Naive thymus-derived CD8-positive, alpha-beta T cell (primary cell): ENCODE results near the gene GTF3C1. TPM values are rescaled to one million over a fixed set of nuclear protein-coding genes. Genes with fewer than 3 reads are reported as not detected.
A peak's percentile ranks its signal among the peaks of the same experiment; 100 is the strongest.

Experiments used
- ATAC-seq, 2 donors: fragments of 150-1000 bp; cut with Tn5 transposase in 1 of 2; sonication (Bioruptor Pico), chemical (Tn5 transposase) in 1 of 2; 1 replicate in 1 of 2; 2 replicates in 1 of 2; pipeline ENCODE4 v1.10.0; 2021; ENCODE audit warnings: mild to moderate bottlenecking in 2 of 2, moderate library complexity in 2 of 2
- POLR2A ChIA-PET: fragments of 350-600 bp; sonication (Branson Sonifier 250); formaldehyde crosslinking; loops from one replicate; lab custom pipeline; 2021; ENCODE audit warnings: antibody characterized with exemption; lab: Charles Lee
- DNase-seq, 10 donors: peaks; one replicate each; pipeline versions ENCODE4 v3.0.0 to v3.0.0-alpha.2; 2020 to 2022
- H3K27ac Mint-ChIP-seq, 10 donors: one replicate each; pipeline ENCODE4 v1.8.0; 2020 to 2022; ENCODE audit warnings: mild to moderate bottlenecking in 10 of 10, mixed read lengths in 10 of 10, moderate library complexity in 4 of 10, inconsistent platforms in 1 of 10
- H3K27me3 Mint-ChIP-seq, 5 donors: one replicate each; pipeline ENCODE4 v1.8.0; 2021 to 2022; ENCODE audit warnings: mixed read lengths in 5 of 5
- H3K36me3 Mint-ChIP-seq, 3 donors: one replicate each; pipeline ENCODE4 v1.8.0; 2020 to 2022; ENCODE audit warnings: mixed read lengths in 3 of 3, mild to moderate bottlenecking in 2 of 3, inconsistent platforms in 1 of 3
- H3K4me1 Mint-ChIP-seq, 4 donors: one replicate each; pipeline ENCODE4 v1.8.0; 2021 to 2022; ENCODE audit warnings: mixed read lengths in 4 of 4
- H3K4me3 Mint-ChIP-seq, 10 donors: one replicate each; pipeline ENCODE4 v1.8.0; 2020 to 2022; ENCODE audit warnings: mild to moderate bottlenecking in 10 of 10, mixed read lengths in 10 of 10, moderate library complexity in 6 of 10, inconsistent platforms in 1 of 10
- H3K9me3 Mint-ChIP-seq, 9 donors: one replicate each; pipeline ENCODE4 v1.8.0; 2020 to 2022; ENCODE audit warnings: mixed read lengths in 9 of 9, mild to moderate bottlenecking in 3 of 9, inconsistent platforms in 1 of 9, moderate library complexity in 1 of 9
- polyA plus RNA-seq, 3 donors: library from polyadenylated mRNA; unstranded; fragments of 300-500 nt; fragmentation: Illumina TruSeq; gene quantifications; one replicate each; pipeline ENCODE4 v1.2.3, GENCODE V29; 2021
- total RNA-seq, 8 experiments: library from RNA in 2 of 8; stranded (reverse) in 2 of 8; gene quantifications; one replicate each; pipeline ENCODE4 v1.2.3 and lab custom pipeline; 2021 to 2026

Gene GTF3C1
- total and polyA plus RNA-seq, 5 experiments from 2014 or later = 25.8 to 56.6 (median 36.1) TPM

DNA sequence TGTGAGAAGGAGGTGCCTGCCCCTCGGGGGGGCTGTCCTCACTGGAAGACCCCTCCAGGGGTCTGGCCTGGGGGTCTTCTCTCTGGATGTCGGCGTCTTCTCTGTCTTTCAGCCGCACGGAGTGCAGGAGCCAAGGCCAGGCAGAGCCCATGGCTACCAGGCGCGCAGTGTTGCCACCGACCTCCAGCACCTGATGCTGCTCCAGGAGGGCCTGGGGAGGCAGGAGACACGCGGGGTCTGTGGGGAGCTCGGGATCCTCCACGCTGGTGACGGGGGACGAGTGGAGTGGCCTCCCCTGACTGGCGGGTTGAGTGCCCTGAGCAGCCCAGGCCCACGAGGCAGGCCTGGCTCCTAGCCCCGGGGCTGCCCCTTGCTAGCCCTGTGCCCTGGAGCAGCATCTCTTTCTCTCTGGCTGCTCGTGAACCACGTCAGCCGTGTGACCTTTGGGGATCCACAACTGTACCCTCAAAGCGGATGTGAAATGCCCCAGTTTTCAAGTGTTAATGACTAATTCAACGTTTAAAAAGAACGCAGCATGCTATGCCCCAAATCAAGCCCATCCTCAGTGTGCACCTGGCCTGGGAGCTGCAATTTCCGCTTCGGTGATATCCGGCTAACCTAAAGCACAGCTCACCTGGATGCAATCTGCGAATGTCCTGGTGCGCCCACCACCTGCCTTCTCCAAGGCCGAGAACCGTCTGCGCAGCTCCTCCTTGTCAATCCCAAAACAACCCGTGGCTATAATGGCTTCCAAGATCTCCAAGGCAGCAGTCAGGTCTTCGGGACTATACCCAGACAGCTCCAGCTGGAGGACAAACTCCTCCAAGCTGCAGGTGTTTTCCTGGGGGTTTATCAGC lies 84.9 kb downstream of the GTF3C1 start:
- Mint-ChIP-seq H3K4me3 (peak overlapping the region; percentile 4 to 87 (median 47)), H3K9me3 (peaks cover 0 to 4% (median 0%) of the 10 kb centered on the region in 9 donors), H3K27me3 (no peaks in the 10 kb centered on the region), H3K4me1 (peaks cover 21 to 67% (median 52%) of the 10 kb centered on the region in 4 donors), H3K36me3 (peaks cover 5 to 50% (median 50%) of the 10 kb centered on the region in 3 donors), H3K27ac (peak overlapping the region; percentile 82 to 100 (median 98))
- peak in 1 of 10 donors; percentile 35 for DNase-seq
- POLR2A ChIA-PET = interaction anchor here (0.5 to 8.8 kb wide), 16 partner anchors 9 to 298 kb away, joined by 3 to 120 read pairs (median 13); partner anchors contain the start of genes GTF3C1, IL21R, KATNIP and KDM8
- no peak for ATAC-seq

DNA sequence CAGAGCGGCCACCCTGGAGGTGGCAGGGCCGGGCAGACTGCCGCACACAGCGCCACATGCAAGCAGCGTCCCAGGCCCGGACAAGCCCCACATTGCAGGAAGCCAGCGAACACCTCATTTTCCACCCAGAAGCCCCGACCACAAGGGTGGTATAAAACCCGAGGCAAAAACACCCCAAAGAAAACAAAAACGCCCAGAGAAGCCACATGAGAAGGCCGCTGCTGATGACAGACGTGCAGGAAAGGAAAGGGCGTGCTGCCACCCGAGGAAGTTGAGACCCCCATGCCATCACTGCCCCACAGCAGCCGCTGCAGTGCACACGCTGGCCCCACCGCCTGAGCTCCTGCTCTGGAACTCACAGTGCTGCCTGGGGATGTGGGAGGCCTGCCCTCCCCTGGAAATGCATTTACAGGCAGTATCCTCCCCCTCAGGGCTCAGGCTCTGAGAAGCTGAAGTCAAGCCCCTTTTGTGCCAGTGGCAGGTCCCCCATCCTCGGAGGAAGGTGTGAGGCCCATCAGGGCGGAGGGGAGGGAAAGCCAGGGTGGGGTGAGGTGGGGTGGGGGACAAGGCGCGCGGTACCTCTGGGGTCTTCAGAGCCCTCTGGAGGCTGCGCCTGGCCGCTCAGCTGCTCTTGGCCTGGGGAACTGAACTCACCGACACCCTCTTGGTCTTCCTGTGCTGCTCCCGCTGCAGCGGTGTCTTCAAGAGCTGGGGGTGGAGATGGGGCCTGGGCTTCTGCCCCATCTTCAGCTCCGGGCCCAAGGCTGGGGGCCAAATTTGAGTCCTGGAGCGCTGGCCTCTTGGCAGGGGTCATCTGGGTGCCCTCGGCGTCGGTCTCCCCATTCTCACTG lies 85.7 kb downstream of the GTF3C1 start:
- peak overlapping the region; percentile 95 to 100 (median 98) for H3K27ac Mint-ChIP-seq
- peaks cover 25 to 75% (median 59%) of the 10 kb centered on the region in 4 donors for H3K4me1 Mint-ChIP-seq
- peak; percentile 88 to 91 for ATAC-seq
- no peaks in the 10 kb centered on the region for H3K27me3 Mint-ChIP-seq
- peaks cover 0 to 4% (median 0%) of the 10 kb centered on the region in 9 donors for H3K9me3 Mint-ChIP-seq
- H3K36me3 Mint-ChIP-seq = peaks cover 5 to 44% (median 41%) of the 10 kb centered on the region in 3 donors
- POLR2A ChIA-PET = interaction anchor here (0.5 to 8.8 kb wide), 23 partner anchors 9 to 297 kb away, joined by 3 to 120 read pairs (median 8); partner anchors contain the start of genes GTF3C1, IL21R, KATNIP and KDM8
- H3K4me3 Mint-ChIP-seq = peak overlapping the region; percentile 68 to 88 (median 76)
- peak; percentile 42 to 93 (median 79) for DNase-seq

DNA sequence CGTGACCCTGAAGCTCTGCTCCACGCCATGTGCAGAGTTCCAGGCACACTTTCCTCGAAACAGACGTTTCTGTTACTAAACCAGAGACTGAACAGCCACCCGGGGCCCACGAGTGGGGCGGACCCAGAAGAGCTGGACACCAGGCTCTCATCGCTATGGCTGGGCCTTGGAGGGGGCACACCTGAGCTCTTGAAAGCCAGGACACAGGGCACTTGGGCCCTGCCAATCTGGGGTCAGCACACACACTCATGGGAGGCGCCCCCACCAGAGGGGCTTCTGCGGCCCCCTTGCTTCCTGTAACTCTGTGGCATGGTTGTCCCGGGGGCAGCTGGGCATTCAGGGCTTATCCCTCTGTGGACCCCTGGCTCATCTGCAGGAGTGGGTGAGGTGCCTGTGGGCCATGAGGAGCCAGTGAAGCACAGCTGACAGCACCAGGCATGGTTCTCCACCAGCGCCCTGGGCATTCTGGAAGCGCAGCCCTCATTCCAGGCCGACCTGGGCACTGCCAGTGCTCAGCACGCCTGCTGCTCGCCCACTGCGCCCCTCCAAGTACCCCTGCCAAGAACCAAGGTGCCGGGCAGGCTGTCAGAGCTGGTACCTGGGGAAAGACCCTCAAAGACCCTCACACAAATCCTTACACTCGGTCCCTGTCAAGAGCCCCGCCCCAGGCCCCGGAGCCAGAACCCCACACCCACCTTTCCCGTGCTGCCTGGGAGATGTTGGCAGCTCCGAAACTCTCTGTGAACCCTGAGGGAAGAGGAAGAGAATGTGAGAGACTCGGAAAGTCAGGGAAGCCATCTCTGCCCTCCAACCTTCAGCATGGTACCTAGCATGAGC lies 86.6 kb downstream of the GTF3C1 start:
- DNase-seq (no peak), ATAC-seq (no peak)
- Mint-ChIP-seq H3K36me3 (peaks cover 5 to 37% (median 32%) of the 10 kb centered on the region in 3 donors), H3K27me3 (no peaks in the 10 kb centered on the region), H3K9me3 (peaks cover 0 to 4% (median 0%) of the 10 kb centered on the region in 9 donors), H3K4me1 (peaks cover 30 to 79% (median 59%) of the 10 kb centered on the region in 4 donors), H3K27ac (peak overlapping the region; percentile 95 to 100 (median 98)), H3K4me3 (peak overlapping the region; percentile 68 to 88 (median 76))
- POLR2A ChIA-PET = interaction anchor here (0.9 to 8.8 kb wide), 23 partner anchors 8 to 297 kb away, joined by 3 to 120 read pairs (median 8); partner anchors contain the start of genes GTF3C1, IL21R, KATNIP and KDM8

DNA sequence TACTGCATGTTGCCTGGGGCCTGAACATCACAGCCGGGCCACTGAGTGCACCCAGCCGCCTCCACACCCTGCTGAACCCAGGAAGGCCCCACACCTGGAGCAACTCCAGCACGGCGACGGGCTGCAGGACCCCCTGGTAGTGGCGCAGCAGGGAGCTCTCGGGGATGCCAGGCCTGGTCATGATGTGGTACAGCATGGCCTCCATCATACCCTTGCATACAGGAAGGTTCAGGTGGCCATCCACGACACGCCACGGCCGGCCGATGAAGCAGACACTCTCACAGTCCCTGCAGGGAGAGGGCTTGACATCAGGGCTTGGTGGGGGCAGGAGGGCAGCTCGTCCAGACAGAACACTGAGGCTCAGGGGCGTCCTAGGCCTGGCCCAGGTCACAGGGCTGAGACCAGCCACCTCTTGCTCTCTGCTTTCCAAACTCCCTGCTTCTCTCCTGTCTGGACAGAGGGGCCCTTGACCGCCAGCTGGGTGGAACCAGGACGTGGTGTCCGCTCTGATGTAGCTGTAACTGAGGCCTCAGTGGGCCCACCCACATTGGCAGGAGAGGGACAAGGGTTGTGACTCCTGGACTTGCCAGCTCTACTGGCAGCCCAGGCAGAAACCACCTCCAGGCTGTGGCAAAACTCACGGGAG lies 87.4 kb downstream of the GTF3C1 start:
- Mint-ChIP-seq H3K27ac (peak overlapping the region; percentile 95 to 100 (median 98)), H3K4me3 (peak overlapping the region in 5 of 10 donors; percentile 73 to 87 (median 77)), H3K9me3 (peaks cover 0 to 4% (median 0%) of the 10 kb centered on the region in 9 donors), H3K36me3 (peaks cover 5 to 30% (median 24%) of the 10 kb centered on the region in 3 donors), H3K27me3 (no peaks in the 10 kb centered on the region), H3K4me1 (peaks cover 33 to 82% (median 62%) of the 10 kb centered on the region in 4 donors)
- no peak for DNase-seq
- no peak for ATAC-seq
- POLR2A ChIA-PET = interaction anchor here (1.2 to 8.8 kb wide), 17 partner anchors 13 to 296 kb away, joined by 3 to 120 read pairs (median 11); partner anchors contain the start of genes GTF3C1, IL21R, KATNIP and KDM8

DNA sequence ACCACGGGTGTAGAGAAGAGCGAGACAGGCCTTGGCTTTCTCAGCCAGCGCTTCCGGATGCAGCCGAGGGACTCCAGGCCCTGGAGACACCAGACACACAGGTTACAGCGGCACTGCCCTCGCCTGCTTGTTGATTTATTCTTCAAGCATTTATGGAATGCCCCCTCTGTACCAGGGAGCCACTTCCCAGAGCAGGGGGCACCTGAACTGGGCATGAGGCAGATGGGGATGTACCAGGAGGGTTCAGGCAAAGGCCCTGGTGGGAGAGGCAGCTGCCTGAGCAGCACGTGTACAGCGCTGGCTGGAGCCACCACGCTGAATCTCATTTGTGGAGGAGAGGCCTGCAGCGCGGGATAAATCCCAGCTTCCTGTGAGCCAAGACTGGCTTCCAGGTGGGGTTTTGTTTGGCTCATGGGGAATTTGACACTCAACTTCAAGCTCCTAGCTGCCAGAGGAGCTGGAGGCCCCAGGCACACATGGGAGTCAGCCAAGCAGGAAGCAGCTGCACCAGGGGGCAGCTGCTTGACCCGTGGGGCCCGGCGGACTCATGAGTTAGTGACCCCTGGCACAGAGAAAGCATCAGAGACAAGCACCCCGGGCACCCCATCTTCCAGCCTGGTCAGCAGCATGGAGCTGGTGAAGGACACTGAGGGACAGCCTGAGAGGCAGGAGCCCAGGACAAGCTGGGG lies 88.1 kb downstream of the GTF3C1 start:
- Mint-ChIP-seq H3K4me1 (peaks cover 39 to 86% (median 68%) of the 10 kb centered on the region in 4 donors), H3K27ac (peak overlapping the region in 9 of 10 donors; percentile 43 to 99 (median 88)), H3K9me3 (peaks cover 0 to 3% (median 0%) of the 10 kb centered on the region in 9 donors), H3K4me3 (peak overlapping the region in 7 of 10 donors; percentile 27 to 75 (median 37)), H3K36me3 (peaks cover 5 to 23% (median 18%) of the 10 kb centered on the region in 3 donors), H3K27me3 (no peaks in the 10 kb centered on the region)
- no peak for ATAC-seq
- DNase-seq = no peak
- POLR2A ChIA-PET = interaction anchor here (1.4 to 8.8 kb wide), 8 partner anchors 12 to 282 kb away, joined by 3 to 120 read pairs (median 18); partner anchors contain the start of genes IL21R and KDM8

DNA sequence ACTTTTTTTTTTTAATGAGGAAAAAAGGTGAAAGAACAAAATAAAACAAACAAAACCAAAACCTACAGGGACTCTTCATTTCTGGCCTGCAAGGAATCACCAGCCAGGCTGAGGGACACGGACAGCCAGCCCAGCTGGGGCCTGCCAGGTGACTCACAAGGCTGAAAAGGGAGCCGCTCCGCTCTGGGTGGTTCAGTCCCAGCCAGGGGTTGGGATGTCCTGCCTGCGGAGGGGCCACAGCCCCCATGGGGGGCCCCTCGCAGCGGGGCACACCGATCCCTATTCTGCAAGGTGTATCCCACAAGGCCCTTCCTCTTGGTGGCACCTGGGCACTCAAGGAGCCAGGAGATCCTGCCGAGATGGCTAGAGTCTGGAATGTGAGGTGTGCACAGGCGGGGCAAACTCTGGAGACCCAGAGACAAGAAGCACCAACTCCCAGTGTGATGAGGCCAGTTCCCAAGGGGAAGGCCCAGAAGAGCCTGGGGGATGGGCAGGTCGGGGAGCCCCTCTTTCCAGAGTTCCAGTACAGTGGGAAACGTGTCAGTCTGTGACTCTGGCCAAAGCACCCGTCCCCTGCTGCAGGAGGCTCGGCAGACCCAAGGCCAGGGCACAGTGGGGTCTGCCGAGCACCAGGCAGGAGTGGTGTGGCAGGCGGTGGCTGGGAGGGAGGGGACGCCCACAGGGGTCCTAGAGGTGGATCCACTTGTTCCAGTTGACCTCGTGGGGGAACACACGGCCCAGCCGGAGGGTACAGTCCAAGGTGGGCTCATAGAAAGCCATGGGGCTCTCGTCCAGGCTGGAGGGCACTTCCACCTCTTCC lies 88.8 kb downstream of the GTF3C1 start:
- H3K4me1 Mint-ChIP-seq = peaks cover 38 to 86% (median 71%) of the 10 kb centered on the region in 4 donors
- POLR2A ChIA-PET = interaction anchor here (0.6 to 8.8 kb wide), 9 partner anchors 11 to 306 kb away, joined by 3 to 120 read pairs (median 3); partner anchors contain the start of gene IL21R
- peaks cover 0 to 15% (median 12%) of the 10 kb centered on the region in 3 donors for H3K36me3 Mint-ChIP-seq
- ATAC-seq (no peak), DNase-seq (no peak)
- H3K9me3 Mint-ChIP-seq = no peaks in the 10 kb centered on the region
- H3K27me3 Mint-ChIP-seq = no peaks in the 10 kb centered on the region
- H3K4me3 Mint-ChIP-seq = peak overlapping the region in 5 of 10 donors; percentile 15 to 75 (median 36)
- H3K27ac Mint-ChIP-seq = peak overlapping the region; percentile 41 to 99 (median 82)

DNA sequence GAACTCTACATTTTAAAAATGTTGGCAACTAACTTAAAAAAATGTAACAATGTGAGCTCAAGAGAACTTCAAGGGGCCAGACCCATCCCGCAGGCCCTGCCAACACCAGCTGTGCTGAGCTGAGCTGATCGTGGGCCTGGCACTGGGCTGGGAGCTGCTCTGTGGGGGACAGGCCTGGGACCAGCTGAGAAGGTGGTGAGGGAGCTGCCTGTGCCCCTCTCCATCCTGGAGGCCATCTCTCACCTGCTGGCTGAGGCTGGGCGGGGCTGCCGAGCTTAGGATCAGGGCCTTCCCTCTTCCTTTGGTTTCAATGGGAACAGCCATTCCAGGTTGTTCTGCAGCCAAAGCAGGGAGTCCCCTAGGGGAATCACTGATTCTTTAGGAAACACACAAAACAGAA lies 89.5 kb downstream of the GTF3C1 start:
- peak overlapping the region; percentile 13 to 87 (median 74) for H3K27ac Mint-ChIP-seq
- ATAC-seq (no peak), DNase-seq (no peak)
- H3K36me3 Mint-ChIP-seq = peaks cover 0 to 11% (median 9%) of the 10 kb centered on the region in 3 donors
- peaks cover 40 to 86% (median 72%) of the 10 kb centered on the region in 4 donors for H3K4me1 Mint-ChIP-seq
- no peaks in the 10 kb centered on the region for H3K27me3 Mint-ChIP-seq
- POLR2A ChIA-PET = interaction anchor here (0.6 to 8.8 kb wide), 9 partner anchors 11 to 305 kb away, joined by 3 to 120 read pairs (median 3); partner anchors contain the start of gene IL21R
- no peaks in the 10 kb centered on the region for H3K9me3 Mint-ChIP-seq
- H3K4me3 Mint-ChIP-seq = no peak overlapping the region

DNA sequence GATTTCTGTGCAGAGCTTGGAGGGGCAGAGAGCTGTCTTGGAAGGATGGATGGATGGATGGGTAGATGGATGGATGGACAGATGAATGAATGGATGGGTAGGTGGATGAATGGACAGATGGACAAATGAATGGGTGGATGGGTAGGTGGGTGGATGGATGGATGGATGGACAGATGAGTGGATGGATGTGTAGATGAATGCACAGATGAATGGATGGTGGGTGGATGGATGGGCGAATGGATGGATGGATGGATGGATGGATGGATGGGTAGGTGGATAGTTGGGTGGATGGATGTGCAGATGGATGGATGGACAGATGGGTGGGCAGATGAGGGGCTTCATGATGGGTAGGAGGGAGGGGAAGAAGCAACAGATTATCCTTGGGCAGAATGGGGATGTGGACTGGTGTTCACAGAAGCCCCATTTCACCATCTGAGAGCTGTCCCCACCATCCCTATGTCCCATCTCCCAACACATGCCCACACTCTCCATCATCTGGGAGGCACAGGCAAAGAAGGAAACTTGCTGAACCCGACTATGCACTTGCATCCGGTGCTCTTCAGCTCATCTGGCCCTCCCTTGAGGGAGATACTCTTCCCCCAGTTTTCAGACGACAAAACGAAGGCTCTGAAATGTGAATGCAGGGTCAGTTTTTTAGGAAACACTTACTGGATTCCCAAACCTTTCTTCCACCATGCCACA lies 90.6 kb downstream of the GTF3C1 start:
- peak overlapping the region in 9 of 10 donors; percentile 14 to 90 (median 79) for H3K27ac Mint-ChIP-seq

DNA sequence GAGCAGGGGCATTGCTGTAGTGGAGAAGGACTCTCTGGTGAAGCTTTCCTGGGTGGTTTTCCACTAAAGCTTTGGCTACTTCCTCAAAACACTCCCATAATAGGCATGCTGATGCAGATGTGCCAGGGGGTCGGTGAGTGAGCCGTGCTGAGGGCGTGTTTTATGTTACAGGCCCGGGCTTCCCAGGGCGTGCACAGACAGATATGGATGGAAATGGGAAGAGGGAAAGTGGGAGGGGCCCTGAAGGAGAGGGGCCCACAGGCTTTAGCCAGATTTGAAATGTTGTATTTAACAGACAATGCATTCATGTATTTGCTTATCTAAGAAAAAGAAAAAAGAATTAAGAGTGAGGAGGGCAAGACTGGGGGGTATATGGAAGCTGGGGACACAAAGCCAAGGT lies 91.5 kb downstream of the GTF3C1 start:
- H3K9me3 Mint-ChIP-seq = peaks cover 0 to 2% (median 0%) of the 10 kb centered on the region in 9 donors
- no peak overlapping the region for H3K4me3 Mint-ChIP-seq
- DNase-seq (no peak), ATAC-seq (no peak)
- H3K4me1 Mint-ChIP-seq = peaks cover 33 to 82% (median 69%) of the 10 kb centered on the region in 4 donors
- peaks cover 0 to 7% (median 3%) of the 10 kb centered on the region in 3 donors for H3K36me3 Mint-ChIP-seq
- peak overlapping the region in 7 of 10 donors; percentile 28 to 93 (median 73) for H3K27ac Mint-ChIP-seq
- POLR2A ChIA-PET = interaction anchor here (3.0 to 8.8 kb wide), 2 partner anchors 9 to 91 kb away, joined by 13 to 120 read pairs; no protein-coding TSS in a partner anchor
- H3K27me3 Mint-ChIP-seq = no peaks in the 10 kb centered on the region

More for the DNA sequence above, 90.6 kb downstream of the GTF3C1 start:
- DNase-seq = no peak
- Mint-ChIP-seq H3K4me3 (peak overlapping the region in 1 of 10 donors; percentile 39), H3K27me3 (no peaks in the 10 kb centered on the region), H3K9me3 (no peaks in the 10 kb centered on the region), H3K36me3 (peaks cover 0 to 7% (median 5%) of the 10 kb centered on the region in 3 donors), H3K4me1 (peaks cover 40 to 86% (median 73%) of the 10 kb centered on the region in 4 donors)
- POLR2A ChIA-PET = interaction anchor here (1.1 to 8.8 kb wide), 5 partner anchors 10 to 260 kb away, joined by 3 to 120 read pairs (median 13); partner anchors contain the start of gene IL21R
- ATAC-seq = no peak
